ENCODE data around the gene BNIP2.

GRCh38 chr15:59647085-59647484 is 42.0 kb downstream of the BNIP2 start:
- TF ChIP-seq ZNF274 (IDR thresholded peaks at IDR 0.05; ENCODE audit: low read depth, low read length) (no peak), YY1 (IDR thresholded peaks at IDR 0.05; ENCODE audit: insufficient read depth, insufficient read length) (no peak), SUZ12 (IDR thresholded peaks at IDR 0.05; ENCODE audit: extremely low read depth, insufficient read depth, insufficient read length) (no peak)
